HEK293T (cell line): Measurements from ENCODE around the gene MIEF2.

ENCODE experiments used
- ARNT ChIP-seq: fragments of 450-650 bp; IDR thresholded peaks from 2 replicates; pipeline ENCODE4 v1.6.1; 2017; ENCODE audit warnings: mild to moderate bottlenecking
- BHLHE40 ChIP-seq: fragments of 450-650 bp; IDR thresholded peaks from 2 replicates; pipeline ENCODE4 v1.6.1; 2016; ENCODE audit warnings: mild to moderate bottlenecking, moderate library complexity, borderline replicate concordance
- ELF4 ChIP-seq: fragments of 450-650 bp; IDR thresholded peaks from 2 replicates; pipeline ENCODE4 v1.6.1; 2017; ENCODE audit warnings: antibody characterized with exemption
- FOXA1 ChIP-seq: fragments of 450-650 bp; IDR thresholded peaks from 2 replicates; pipeline ENCODE4 v1.6.1; 2016; ENCODE audit warnings: mild to moderate bottlenecking
- FOXK2 ChIP-seq: fragments of 450-650 bp; IDR thresholded peaks from 2 replicates; pipeline ENCODE4 v1.6.1; 2016; ENCODE audit warnings: mild to moderate bottlenecking
- FOXM1 ChIP-seq: fragments of 450-650 bp; IDR thresholded peaks from 2 replicates; pipeline ENCODE4 v1.6.1; 2017; ENCODE audit warnings: mild to moderate bottlenecking, borderline replicate concordance
- NFRKB ChIP-seq: fragments of 450-650 bp; IDR thresholded peaks from 2 replicates; pipeline ENCODE4 v1.6.1; 2016; ENCODE audit warnings: mild to moderate bottlenecking, moderate library complexity
- PKNOX1 ChIP-seq: fragments of 450-650 bp; IDR thresholded peaks from 2 replicates; pipeline ENCODE4 v1.6.1; 2016
- SP1 ChIP-seq: fragments of 450-650 bp; IDR thresholded peaks from 2 replicates; pipeline ENCODE4 v1.6.1; 2017
- SUZ12 ChIP-seq: fragments of 450-650 bp; IDR thresholded peaks from 2 replicates; pipeline ENCODE4 v1.6.1; 2016; ENCODE audit warnings: mild to moderate bottlenecking
- TARDBP ChIP-seq: fragments of 450-650 bp; IDR thresholded peaks from 2 replicates; pipeline ENCODE4 v1.6.1; 2016
- ZNF384 ChIP-seq: fragments of 450-650 bp; IDR thresholded peaks from 2 replicates; pipeline ENCODE4 v1.6.1; 2016

- no peak for TF ChIP-seq SUZ12
- TF ChIP-seq ZNF384, result no peak
- TF ChIP-seq ELF4, result peak; percentile 99
- TF ChIP-seq FOXM1, result no peak
- peak; percentile 75 for TF ChIP-seq NFRKB
- no peak for TF ChIP-seq ARNT
- no peak for TF ChIP-seq TARDBP
- no peak for TF ChIP-seq BHLHE40
- TF ChIP-seq FOXK2, result no peak
- TF ChIP-seq SP1, result no peak
- no peak; the same call in 1 of the 2 replicates for TF ChIP-seq PKNOX1
- TF ChIP-seq FOXA1, result no peak
Observed at GRCh38 chr17:18314731-18315561, 54.5 kb downstream of the MIEF2 start, which contains the start of the genes SMCR8 and TOP3A.
